ENCODE results near the gene NPDC1. TPM values are rescaled to one million over a fixed set of nuclear protein-coding genes. Genes with fewer than 3 reads are reported as not detected.
"Not testable (repeated sequence)": the region's sequence is repeated elsewhere in the genome, so short reads cannot be mapped to it uniquely, and the experiment has no call there.

The NPDC1 gene
- total and polyA plus RNA-seq, 11 donors = 38.4 to 114 (median 55.1) TPM

DNA sequence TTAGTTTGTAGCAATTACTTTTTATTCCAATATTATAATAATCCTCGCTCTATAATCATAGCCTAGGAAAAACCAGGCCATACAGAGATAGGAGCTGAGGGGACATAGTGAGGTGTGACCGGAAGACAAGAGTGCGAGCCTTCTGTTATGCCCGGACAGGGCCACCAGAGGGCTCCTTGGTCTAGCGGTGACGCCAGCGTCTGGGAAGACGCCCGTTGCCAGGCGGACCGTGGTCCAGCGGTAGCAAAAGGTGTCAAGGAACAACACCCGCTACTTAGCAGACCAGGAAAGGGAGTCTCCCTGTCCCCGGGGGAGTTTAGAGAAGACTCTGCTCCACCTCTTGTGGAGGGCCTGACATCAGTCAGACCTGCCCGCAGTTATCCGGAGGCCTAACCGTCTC is 41.7 kb downstream of the NPDC1 start:
- H3K4me3 ChIP-seq; H3K27me3 ChIP-seq; DNase-seq; H3K9me3 ChIP-seq; ATAC-seq; H3K27ac ChIP-seq; intact Hi-C loops (cut with DNase I): not testable (repeated sequence)
- Histone ChIP-seq H3K4me1 (peaks cover 0 to 28% (median 0%) of the 10 kb centered on the region in 12 donors), H3K36me3 (peaks cover 0 to 11% (median 0%) of the 10 kb centered on the region in 9 donors)
- TF ChIP-seq, protein P1, sequence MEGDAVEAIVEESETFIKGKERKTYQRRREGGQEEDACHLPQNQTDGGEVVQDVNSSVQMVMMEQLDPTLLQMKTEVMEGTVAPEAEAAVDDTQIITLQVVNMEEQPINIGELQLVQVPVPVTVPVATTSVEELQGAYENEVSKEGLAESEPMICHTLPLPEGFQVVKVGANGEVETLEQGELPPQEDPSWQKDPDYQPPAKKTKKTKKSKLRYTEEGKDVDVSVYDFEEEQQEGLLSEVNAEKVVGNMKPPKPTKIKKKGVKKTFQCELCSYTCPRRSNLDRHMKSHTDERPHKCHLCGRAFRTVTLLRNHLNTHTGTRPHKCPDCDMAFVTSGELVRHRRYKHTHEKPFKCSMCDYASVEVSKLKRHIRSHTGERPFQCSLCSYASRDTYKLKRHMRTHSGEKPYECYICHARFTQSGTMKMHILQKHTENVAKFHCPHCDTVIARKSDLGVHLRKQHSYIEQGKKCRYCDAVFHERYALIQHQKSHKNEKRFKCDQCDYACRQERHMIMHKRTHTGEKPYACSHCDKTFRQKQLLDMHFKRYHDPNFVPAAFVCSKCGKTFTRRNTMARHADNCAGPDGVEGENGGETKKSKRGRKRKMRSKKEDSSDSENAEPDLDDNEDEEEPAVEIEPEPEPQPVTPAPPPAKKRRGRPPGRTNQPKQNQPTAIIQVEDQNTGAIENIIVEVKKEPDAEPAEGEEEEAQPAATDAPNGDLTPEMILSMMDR (IDR thresholded peaks at IDR 0.05) = peak; percentile 8 to 48 (median 28)
- 34 to 47% (median 43%) methylated on average over 17 of the region's 17 CpGs for WGBS, 4 donors

DNA sequence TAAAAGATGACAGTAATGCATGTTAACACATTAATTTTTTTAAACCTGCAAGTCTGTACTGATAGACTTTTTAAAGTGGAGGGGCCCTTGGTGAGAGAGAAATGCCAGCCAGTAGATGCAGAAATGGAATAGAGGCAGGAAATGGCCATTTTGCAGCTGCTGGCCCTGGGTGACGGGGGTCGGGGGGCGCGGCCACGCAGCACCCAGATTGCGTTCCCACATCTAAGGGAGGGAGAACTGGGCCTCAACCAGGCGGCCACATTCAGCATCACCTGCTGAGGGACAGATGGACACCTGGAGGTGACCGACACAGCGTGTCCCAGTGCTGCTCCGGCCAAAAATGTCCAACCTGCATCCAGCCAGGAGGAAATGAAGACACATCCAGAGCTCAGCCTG is 43.3 kb downstream of the NPDC1 start:
- H3K27me3 ChIP-seq = peaks cover 0 to 5% (median 0%) of the 10 kb centered on the region in 9 donors
- WGBS, 4 donors = 84 to 90% (median 85%) methylated on average over 9 to 10 of the region's 10 CpGs
- no peak overlapping the region for H3K27ac ChIP-seq
- TF ChIP-seq, protein P1 (IDR thresholded peaks at IDR 0.05) = no peak
- TF ChIP-seq POLR2A (IDR thresholded peaks at IDR 0.05) = no peak
- ATAC-seq = no peak
- H3K4me1 ChIP-seq = peaks cover 0 to 44% (median 0%) of the 10 kb centered on the region in 12 donors
- no peak for DNase-seq
- peaks cover 0 to 6% (median 0%) of the 10 kb centered on the region in 12 donors for H3K9me3 ChIP-seq
- intact Hi-C loops (cut with DNase I) = no loop called here
- H3K4me3 ChIP-seq = no peak overlapping the region
- H3K36me3 ChIP-seq = peaks cover 0 to 2% (median 0%) of the 10 kb centered on the region in 9 donors

DNA sequence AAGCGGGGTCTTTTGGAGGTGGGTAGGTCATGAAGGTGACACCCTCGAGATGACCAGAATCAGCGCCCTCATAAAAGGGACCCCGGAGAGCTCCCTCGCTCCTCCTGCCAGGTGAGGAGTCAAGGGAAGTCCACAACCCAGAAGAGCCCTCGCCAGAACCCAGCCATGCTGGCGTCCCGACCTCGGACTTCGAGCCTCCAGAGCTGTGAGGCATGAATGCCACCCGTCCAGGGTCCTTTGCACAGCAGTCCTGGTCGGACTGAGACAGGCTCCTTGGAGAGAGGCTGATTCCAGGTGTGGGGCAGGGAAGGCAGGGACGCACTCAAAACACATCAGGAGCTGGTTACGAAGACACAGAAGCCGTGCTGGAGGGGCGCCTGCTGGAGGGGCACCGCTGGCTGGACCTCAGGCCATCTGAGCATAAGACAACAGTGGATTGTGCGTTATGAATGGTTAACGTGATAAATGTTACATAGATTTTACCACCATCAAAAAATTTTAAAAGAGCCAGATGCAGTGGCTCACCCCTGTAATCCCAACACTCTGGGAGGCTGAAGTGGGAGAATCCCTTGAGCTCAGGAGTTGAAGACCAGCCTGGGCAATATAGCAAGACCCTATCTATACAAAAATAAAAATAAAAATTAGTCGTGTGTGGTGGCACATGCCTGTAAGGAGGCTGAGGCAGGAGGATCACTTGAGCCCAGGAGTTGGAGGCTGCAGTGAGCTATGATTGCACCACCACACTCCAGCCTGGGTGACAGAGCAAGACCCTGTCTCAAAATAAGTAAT is 43.9 kb downstream of the NPDC1 start:
- H3K4me1 ChIP-seq = peaks cover 0 to 50% (median 0%) of the 10 kb centered on the region in 12 donors
- peaks cover 0 to 5% (median 0%) of the 10 kb centered on the region in 9 donors for H3K27me3 ChIP-seq
- TF ChIP-seq, protein P1 (IDR thresholded peaks at IDR 0.05) = no peak
- no peak for TF ChIP-seq POLR2A (IDR thresholded peaks at IDR 0.05)
- no peak overlapping the region for H3K4me3 ChIP-seq
- H3K9me3 ChIP-seq = peaks cover 0 to 6% (median 0%) of the 10 kb centered on the region in 12 donors
- DNase-seq (no peak), ATAC-seq (no peak)
- no peaks in the 10 kb centered on the region for H3K36me3 ChIP-seq
- WGBS, 4 donors = 85 to 88% (median 87%) methylated on average over 20 of the region's 20 CpGs
- intact Hi-C loops (cut with DNase I) = no loop called here
- H3K27ac ChIP-seq = no peak overlapping the region

DNA sequence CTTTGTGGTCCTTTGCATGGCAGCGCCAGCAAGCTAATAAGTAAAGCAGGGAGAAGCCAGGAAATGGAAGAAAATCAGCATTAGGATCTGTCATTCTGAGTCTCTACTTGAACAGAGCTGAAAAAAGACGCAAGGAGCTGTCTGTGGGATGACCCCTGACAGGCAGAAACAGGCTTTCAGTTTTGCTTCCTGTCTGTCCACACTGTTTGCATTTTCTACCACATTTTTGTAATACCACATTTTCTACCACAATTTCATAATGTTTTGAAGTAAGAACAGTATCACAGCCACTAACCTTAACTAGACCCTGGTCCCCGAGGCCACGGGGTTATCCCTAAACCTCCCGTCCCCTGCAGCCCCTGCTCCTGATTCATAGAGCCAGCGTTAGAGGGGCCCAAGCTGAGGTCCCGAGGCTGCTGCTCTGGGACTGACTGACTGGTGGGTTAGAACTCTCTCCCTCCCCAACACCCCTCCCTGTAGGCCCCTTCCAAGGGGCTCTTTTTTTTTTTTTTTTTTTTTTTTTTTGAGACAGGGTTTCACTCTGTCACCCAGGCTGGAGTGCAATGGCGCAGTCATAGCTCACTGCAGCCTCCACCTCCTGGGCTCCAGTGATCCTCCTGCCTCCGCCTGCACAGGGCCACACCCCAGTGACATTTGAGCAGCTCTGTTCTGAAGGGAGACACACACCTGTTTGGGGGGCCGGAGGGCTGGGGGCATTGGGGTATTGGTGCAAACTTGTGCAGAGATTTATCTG is 45.6 kb downstream of the NPDC1 start:
- DNase-seq = no peak
- Histone ChIP-seq H3K4me1 (peaks cover 0 to 60% (median 12%) of the 10 kb centered on the region in 12 donors), H3K9me3 (peaks cover 0 to 6% (median 0%) of the 10 kb centered on the region in 12 donors), H3K36me3 (no peaks in the 10 kb centered on the region), H3K27me3 (peaks cover 0 to 22% (median 0%) of the 10 kb centered on the region in 9 donors), H3K27ac (peak overlapping the region in 1 of 12 donors; percentile 84), H3K4me3 (no peak overlapping the region)
- TF ChIP-seq POLR2A (IDR thresholded peaks at IDR 0.05) = no peak
- TF ChIP-seq, protein P1 (IDR thresholded peaks at IDR 0.05) = no peak
- intact Hi-C loops (cut with DNase I) = no loop called here
- 70 to 78% (median 73%) methylated on average over 10 of the region's 10 CpGs for WGBS, 4 donors
- ATAC-seq = no peak
